A549 (cell line): ENCODE measurements around the gene DRC7. TPM values are rescaled to one million over a fixed set of nuclear protein-coding genes. Genes with fewer than 3 reads are reported as not detected.

Source experiments
- ATAC-seq, 2 experiments: fragments of 200-7000 bp in 1 of 2; fragments of >200 bp in 1 of 2; cut with Nextera tagmentation in 1 of 2; cut with Tn5 transposase in 1 of 2; 3 replicates each; pipeline versions ENCODE4 v1.8.0 to v1.9.1; 2018 to 2020; ENCODE audit warnings: mild to moderate bottlenecking in 1 of 2, moderate library complexity in 1 of 2
- CTCF ChIA-PET: fragments of 300-600 bp; sonication (Branson Sonifier 250); formaldehyde crosslinking; extraction: SDS; loops from one replicate; lab custom pipeline; 2021; ENCODE audit warnings: antibody characterized with exemption, inconsistent platforms; lab: Yijun Ruan, JAX
- POLR2A ChIA-PET: fragments of 350-600 bp; formaldehyde crosslinking; extraction: SDS; loops from one replicate; lab custom pipeline; 2021; ENCODE audit warnings: antibody characterized with exemption, inconsistent platforms; lab: Yijun Ruan, JAX
- DNase-seq, 2 experiments: peaks; one replicate each; pipeline versions ENCODE4 v3.0.0 to v3.0.0-alpha.2; 2011 to 2016; ENCODE audit warnings: low read depth in 1 of 2, low spot score in 1 of 2
- FAIRE-seq: peaks from 2 replicates; lab custom pipeline; 2011; peaks lifted over from hg19 to GRCh38; lab: Jason Lieb, UNC
- H3K27ac ChIP-seq, 2 experiments: fragments of >200 bp; sonication (Bioruptor Twin); formaldehyde crosslinking; 3 replicates each; pipeline ENCODE4 v1.5.1; 2016 to 2017
- H3K4me1 ChIP-seq: fragments of >200 bp; sonication (Bioruptor Twin); formaldehyde crosslinking; 3 replicates; pipeline ENCODE4 v1.6.1; 2016
- H3K4me2 ChIP-seq: fragments of >200 bp; sonication (Bioruptor Twin); formaldehyde crosslinking; 3 replicates; pipeline ENCODE4 v1.6.1; 2016
- H3K4me3 ChIP-seq: fragments of >200 bp; sonication (Bioruptor Twin); formaldehyde crosslinking; 3 replicates; pipeline ENCODE4 v1.5.1; 2016
- H3K9me3 ChIP-seq: fragments of >200 bp; sonication (Bioruptor Twin); formaldehyde crosslinking; 3 replicates; pipeline ENCODE4 v1.6.1; 2016
- CBX8 ChIP-seq: fragments of 200-600 bp; sonication (generic); IDR thresholded peaks from 2 replicates; pipeline ENCODE4 v1.6.1; 2016
- CHD2 ChIP-seq: fragments of 150-350 bp; IDR thresholded peaks from 2 replicates; pipeline ENCODE4 v1.6.1; 2014; ENCODE audit warnings: low read length; ENCODE audit not compliant: partially characterized antibody
- CTCF ChIP-seq: fragments of >200 bp; sonication (Bioruptor Twin); formaldehyde crosslinking; IDR thresholded peaks from 3 replicates; pipeline ENCODE4 v1.5.1; 2016
- ESRRA ChIP-seq: fragments of 150-350 bp; IDR thresholded peaks from 2 replicates; pipeline ENCODE4 v1.6.1; 2014; ENCODE audit warnings: mild to moderate bottlenecking, low read length, borderline replicate concordance
- FOXS1 ChIP-seq: fragments of 250-450 bp; sonication (Bioruptor Pico); IDR thresholded peaks from 2 replicates; pipeline ENCODE4 v1.5.0; 2020; ENCODE audit warnings: mild to moderate bottlenecking, moderate library complexity
- HEYL ChIP-seq: fragments of 250-450 bp; sonication (Bioruptor Pico); IDR thresholded peaks from 2 replicates; pipeline ENCODE4 v1.8.0; 2021; ENCODE audit warnings: mild to moderate bottlenecking, moderate library complexity
- HMGXB4 ChIP-seq: fragments of 250-450 bp; sonication (Bioruptor Pico); IDR thresholded peaks from 2 replicates; pipeline ENCODE4 v1.5.0; 2021; ENCODE audit warnings: mild to moderate bottlenecking, moderate library complexity, borderline replicate concordance
- HOXB13 ChIP-seq: fragments of 250-450 bp; sonication (Bioruptor Pico); IDR thresholded peaks from 2 replicates; pipeline ENCODE4 v1.5.0; 2020; ENCODE audit warnings: low read depth, mild to moderate bottlenecking, moderate library complexity
- JUN ChIP-seq, 2 experiments: fragments of >200 bp; sonication (Bioruptor Twin); formaldehyde crosslinking; IDR thresholded peaks; 2 replicates in 1 of 2; 3 replicates in 1 of 2; pipeline ENCODE4 v1.6.1; 2016 to 2017
- KDM1A ChIP-seq: fragments of 200-600 bp; sonication (generic); IDR thresholded peaks from 2 replicates; pipeline ENCODE4 v1.6.1; 2016; ENCODE audit warnings: low read depth, mild to moderate bottlenecking
- MAFK ChIP-seq: fragments of 450-650 bp; IDR thresholded peaks from 2 replicates; pipeline ENCODE4 v1.6.1; 2014; ENCODE audit not compliant: partially characterized antibody
- MYC ChIP-seq: IDR thresholded peaks from 2 replicates; pipeline ENCODE4 v1.6.1; 2012; ENCODE audit warnings: mild to moderate bottlenecking, inconsistent platforms, low read length, improper control_type of control experiment, borderline replicate concordance
- NFE2L2 ChIP-seq: fragments of 150-350 bp; conservative IDR thresholded peaks from 2 replicates; pipeline ENCODE4 v1.6.1; 2014; ENCODE audit warnings: low read length
- PHF8 ChIP-seq: fragments of 200-600 bp; sonication (generic); IDR thresholded peaks from 2 replicates; pipeline ENCODE4 v1.6.1; 2016; ENCODE audit warnings: low read depth, mild to moderate bottlenecking, antibody characterized with exemption, moderate library complexity, borderline replicate concordance
- POLR2AphosphoS2 ChIP-seq: conservative IDR thresholded peaks from 2 replicates; pipeline ENCODE4 v1.6.1; 2012; ENCODE audit warnings: low read length, improper control_type of control experiment, inconsistent platforms
- RAD21 ChIP-seq, 2 experiments: fragments of >200 bp in 1 of 2; sonication (Bioruptor Twin) in 1 of 2; formaldehyde crosslinking in 1 of 2; IDR thresholded peaks in 1 of 2; conservative IDR thresholded peaks in 1 of 2; 2 replicates in 1 of 2; 3 replicates in 1 of 2; pipeline ENCODE4 v1.6.1; 2012 to 2018; ENCODE audit warnings: inconsistent platforms in 1 of 2
- RCOR1 ChIP-seq: fragments of 150-350 bp; IDR thresholded peaks from 2 replicates; pipeline ENCODE4 v1.6.1; 2014; ENCODE audit warnings: antibody characterized with exemption, low read length, low read depth
- ZFP36 ChIP-seq: fragments of 450-650 bp; IDR thresholded peaks from 2 replicates; pipeline ENCODE4 v1.6.1; 2014; ENCODE audit warnings: borderline replicate concordance; ENCODE audit not compliant: partially characterized antibody
- ZNF302 ChIP-seq: fragments of 250-450 bp; sonication (Bioruptor Pico); IDR thresholded peaks from 2 replicates; pipeline ENCODE4 v1.9.0; 2021; ENCODE audit warnings: inconsistent platforms, mild to moderate bottlenecking, moderate library complexity
- WGBS: methylation state at CpG from one replicate; pipeline ENCODE4 v1.1.6; 2017; ENCODE audit errors: missing lambda C conversion rate; 5-methylcytosine and 5-hydroxymethylcytosine counted together
- polyA plus RNA-seq, 4 experiments: library from polyadenylated mRNA; depleted of rRNA in 3 of 4; stranded (reverse); fragments of >200 nt; fragmentation: RNase III in 1 of 4; extraction: RNeasy Plus Mini Kit Qiagen cat#74134 plus additional on column Dnase treatment in 1 of 4; gene quantifications; 2 replicates in 3 of 4; 3 replicates in 1 of 4; pipeline ENCODE4 v1.2.3, GENCODE V29; 2011 to 2017
- TF ChIP-seq, protein P1 (sequence below): fragments of >200 bp; sonication (Bioruptor Twin); formaldehyde crosslinking; IDR thresholded peaks from 2 replicates; pipeline ENCODE4 v1.6.1; 2016

DRC7 gene
- polyA plus RNA-seq, 2 of the 4 experiments (the other 2 are of a cell fraction) = 0.10 to 0.28 TPM

DNA sequence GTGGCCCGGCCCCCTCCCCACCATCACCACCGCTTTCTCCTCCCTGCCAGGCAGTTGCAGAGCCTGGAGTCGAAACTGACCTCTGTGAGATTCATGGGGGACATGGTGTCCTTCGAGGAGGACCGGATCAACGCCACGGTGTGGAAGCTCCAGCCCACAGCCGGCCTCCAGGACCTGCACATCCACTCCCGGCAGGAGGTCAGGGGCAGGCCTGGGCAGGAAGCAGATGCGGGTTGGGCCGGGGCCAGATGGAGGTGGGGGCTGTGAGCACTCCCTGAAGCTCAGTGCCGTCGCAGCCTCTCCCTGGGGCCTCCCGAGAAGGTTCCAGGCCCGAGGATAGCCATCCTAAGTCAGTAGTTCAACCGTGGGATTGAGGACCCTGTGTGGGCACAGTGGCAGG, 40.7 kb upstream of the DRC7 start:
- H3K4me2 ChIP-seq = no peak overlapping the region
- ATAC-seq (no peak), DNase-seq (no peak)
- POLR2A ChIA-PET = no interaction called here
- no peak overlapping the region for H3K4me3 ChIP-seq
- WGBS = 82% methylated on average over 8 of the region's 16 CpGs
- TF ChIP-seq, protein P1, sequence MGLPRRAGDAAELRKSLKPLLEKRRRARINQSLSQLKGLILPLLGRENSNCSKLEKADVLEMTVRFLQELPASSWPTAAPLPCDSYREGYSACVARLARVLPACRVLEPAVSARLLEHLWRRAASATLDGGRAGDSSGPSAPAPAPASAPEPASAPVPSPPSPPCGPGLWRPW = no peak
- TF ChIP-seq NFE2L2 = no peak
- TF ChIP-seq ESRRA = no peak
- TF ChIP-seq KDM1A = no peak
- TF ChIP-seq MAFK = no peak
- TF ChIP-seq HOXB13 (CRISPR knock-in tag) = no peak
- no peak for TF ChIP-seq RCOR1
- no peak for TF ChIP-seq CBX8
- TF ChIP-seq RAD21 (conservative IDR thresholded peaks at IDR 0.05 in 1 of 2, IDR thresholded peaks at IDR 0.05 in 1 of 2) = no peak
- TF ChIP-seq ZNF302 (CRISPR knock-in tag) = no peak
- no peak for TF ChIP-seq CHD2
- TF ChIP-seq PHF8 = no peak
- no peak for TF ChIP-seq HMGXB4
- TF ChIP-seq POLR2AphosphoS2 = no peak
- no peak for TF ChIP-seq FOXS1 (CRISPR knock-in tag)
- TF ChIP-seq HEYL (CRISPR knock-in tag) = no peak
- TF ChIP-seq ZFP36 = no peak
- no peak for TF ChIP-seq JUN (IDR thresholded peaks at IDR 0.05)
- TF ChIP-seq CTCF = no peak
- TF ChIP-seq, all 56 proteins: peak for 0
- H3K27ac ChIP-seq = peak overlapping the region in 1 of 2 experiments; percentile 25; a peak in 1 of 6 replicates
- CTCF ChIA-PET = interaction anchor here (0.9 to 16.2 kb wide), 3 partner anchors 17 to 69 kb away, joined by 3 to 785 read pairs (median 4); no protein-coding TSS in a partner anchor
- no peaks in the 10 kb centered on the region for H3K4me1 ChIP-seq
- H3K9me3 ChIP-seq = no peaks in the 10 kb centered on the region
- no peak for FAIRE-seq

- H3K4me1 ChIP-seq = no peaks in the 10 kb centered on the region
- no peak overlapping the region for H3K4me3 ChIP-seq
- no peak for FAIRE-seq
- peak; percentile 28 for TF ChIP-seq ZFP36
- no peak for TF ChIP-seq MYC
- ATAC-seq = no peak
- 78% methylated on average over 11 of the region's 11 CpGs for WGBS
- no peaks in the 10 kb centered on the region for H3K9me3 ChIP-seq
- H3K4me2 ChIP-seq = no peak overlapping the region
- no peak for DNase-seq
- H3K27ac ChIP-seq = no peak overlapping the region
- ChIA-PET POLR2A (no interaction called here), CTCF (interaction anchor here (0.6 to 16.2 kb wide), 2 partner anchors 68 to 156 kb away, joined by 3 to 785 read pairs; no protein-coding TSS in a partner anchor)
Measured at GRCh38 chr16:57656342-57656955, 38.2 kb upstream of the DRC7 start.
